Effector CD8-positive, alpha-beta T cell (primary cell): Measurements from ENCODE around the gene ZAR1L.
"Not testable (repeated sequence)": the region's sequence is repeated elsewhere in the genome, so short reads cannot be mapped to it uniquely, and the experiment has no call there.

Experiments
- DNase-seq: peaks from one replicate; lab custom pipeline; 2025; lab: John Stamatoyannopoulos, UW
- total RNA-seq, 4 experiments: gene quantifications; one replicate each; lab custom pipeline; 2026; lab: John Stamatoyannopoulos, UW

Gene ZAR1L, protein sequence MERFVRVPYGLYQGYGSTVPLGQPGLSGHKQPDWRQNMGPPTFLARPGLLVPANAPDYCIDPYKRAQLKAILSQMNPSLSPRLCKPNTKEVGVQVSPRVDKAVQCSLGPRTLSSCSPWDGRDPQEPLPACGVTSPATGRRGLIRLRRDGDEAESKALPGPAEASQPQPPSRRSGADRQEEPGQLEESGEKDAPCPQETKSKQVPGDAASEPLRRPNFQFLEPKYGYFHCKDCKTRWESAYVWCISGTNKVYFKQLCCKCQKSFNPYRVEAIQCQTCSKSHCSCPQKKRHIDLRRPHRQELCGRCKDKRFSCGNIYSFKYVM
- 0 to 0.62 (median 0.10) reads per million in 4 experiments for total RNA-seq

DNA sequence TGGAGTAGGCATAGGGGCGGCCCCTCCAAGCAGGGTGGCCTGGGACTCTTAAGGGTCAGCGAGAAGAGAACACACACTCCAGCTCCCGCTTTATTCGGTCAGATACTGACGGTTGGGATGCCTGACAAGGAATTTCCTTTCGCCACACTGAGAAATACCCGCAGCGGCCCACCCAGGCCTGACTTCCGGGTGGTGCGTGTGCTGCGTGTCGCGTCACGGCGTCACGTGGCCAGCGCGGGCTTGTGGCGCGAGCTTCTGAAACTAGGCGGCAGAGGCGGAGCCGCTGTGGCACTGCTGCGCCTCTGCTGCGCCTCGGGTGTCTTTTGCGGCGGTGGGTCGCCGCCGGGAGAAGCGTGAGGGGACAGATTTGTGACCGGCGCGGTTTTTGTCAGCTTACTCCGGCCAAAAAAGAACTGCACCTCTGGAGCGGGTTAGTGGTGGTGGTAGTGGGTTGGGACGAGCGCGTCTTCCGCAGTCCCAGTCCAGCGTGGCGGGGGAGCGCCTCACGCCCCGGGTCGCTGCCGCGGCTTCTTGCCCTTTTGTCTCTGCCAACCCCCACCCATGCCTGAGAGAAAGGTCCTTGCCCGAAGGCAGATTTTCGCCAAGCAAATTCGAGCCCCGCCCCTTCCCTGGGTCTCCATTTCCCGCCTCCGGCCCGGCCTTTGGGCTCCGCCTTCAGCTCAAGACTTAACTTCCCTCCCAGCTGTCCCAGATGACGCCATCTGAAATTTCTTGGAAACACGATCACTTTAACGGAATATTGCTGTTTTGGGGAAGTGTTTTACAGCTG lies at the start of gene ZAR1L, which contains the start of gene BRCA2:
ZAR1L (minus strand) TSS at position 126 of the 790 bp plus-strand sequence. CDS start 3,438 bp downstream, outside the sequence.
BRCA2 (plus strand) TSS at position 271 of the 790 bp plus-strand sequence. CDS start 953 bp downstream, outside the sequence.
- peak; percentile 76 for DNase-seq

DNA sequence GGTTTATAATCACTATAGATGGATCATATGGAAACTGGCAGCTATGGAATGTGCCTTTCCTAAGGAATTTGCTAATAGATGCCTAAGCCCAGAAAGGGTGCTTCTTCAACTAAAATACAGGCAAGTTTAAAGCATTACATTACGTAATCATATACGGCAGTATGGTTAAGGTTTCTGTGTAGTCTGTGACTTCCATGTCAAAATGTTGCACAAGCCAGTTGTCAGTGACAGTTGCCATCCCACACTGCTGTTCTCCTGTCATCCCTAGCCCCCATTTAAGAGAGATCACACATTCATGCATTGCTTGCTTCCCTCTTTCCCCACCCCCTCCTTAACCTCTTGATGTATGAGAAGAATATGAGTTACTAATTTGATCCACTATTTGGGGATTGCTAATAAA lies 47.4 kb upstream of the ZAR1L start:
- no peak for DNase-seq

DNA sequence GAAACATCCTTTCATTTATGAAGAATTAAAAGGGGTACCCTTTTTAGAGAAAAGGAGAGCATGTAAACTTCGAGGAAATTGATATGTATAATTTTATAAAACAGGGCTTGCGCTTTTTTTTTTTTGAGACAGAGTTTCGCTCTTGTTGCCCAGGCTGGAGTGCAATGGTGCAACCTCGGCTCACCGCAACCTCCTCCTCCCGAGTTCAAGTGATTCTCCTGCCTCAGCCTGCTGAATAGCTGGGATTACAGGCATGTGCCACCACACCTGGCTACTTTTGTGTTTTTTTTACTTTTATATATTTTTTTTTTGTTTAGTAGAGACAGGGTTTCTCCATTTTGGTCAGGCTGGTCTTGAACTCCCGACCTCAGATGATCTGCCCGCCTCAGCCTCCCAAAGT lies 40.8 kb upstream of the ZAR1L start:
- DNase-seq = not testable (repeated sequence)

DNA sequence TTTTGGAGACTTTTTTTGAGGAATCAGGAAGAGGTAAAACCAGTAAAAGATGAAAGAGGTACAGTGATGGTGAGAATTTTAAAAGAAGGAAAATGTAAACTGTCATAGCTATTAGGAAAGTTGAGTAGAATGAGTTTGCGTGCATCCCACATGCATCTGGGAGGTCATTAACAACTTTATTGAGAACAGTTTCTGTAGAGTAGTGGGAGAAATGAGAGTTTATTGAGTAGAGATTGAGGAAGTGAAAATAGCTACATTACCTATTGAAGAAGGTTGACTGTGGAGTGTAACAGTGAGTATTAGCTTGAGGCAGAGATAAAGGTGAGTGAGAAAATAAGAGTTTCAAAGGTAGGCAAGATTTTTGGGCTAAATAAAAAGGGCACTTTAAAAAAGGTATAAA lies 38.9 kb upstream of the ZAR1L start:
- no peak for DNase-seq

DNA sequence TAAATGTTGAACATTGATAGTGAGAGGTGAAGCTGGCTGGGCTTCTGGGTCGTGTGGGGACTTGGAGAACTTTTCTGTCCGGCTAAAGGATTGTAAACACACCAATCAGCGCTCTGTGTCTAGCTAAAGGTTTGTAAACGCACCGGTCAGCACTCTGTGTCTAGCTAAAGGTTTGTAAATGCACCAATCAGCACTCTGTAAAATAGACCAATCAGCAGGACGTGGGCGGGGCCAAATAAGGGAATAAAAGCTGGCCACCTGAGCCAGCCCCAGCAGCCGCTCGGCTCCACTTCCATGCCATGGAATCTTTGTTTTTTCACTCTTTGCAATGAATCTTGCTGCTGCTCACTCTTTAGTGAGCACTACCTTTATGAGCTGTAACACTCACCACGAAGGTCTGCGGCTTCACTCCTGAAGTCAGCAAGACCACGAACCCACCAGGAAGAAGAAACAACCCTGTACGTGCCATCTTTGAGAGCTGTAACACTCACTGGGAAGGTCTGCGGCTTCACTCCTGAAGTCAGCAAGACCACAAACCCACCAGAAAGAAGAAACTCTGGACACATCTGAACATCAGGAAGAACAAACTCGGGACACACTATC lies 35.8 kb upstream of the ZAR1L start:
- not testable (repeated sequence) for DNase-seq

DNA sequence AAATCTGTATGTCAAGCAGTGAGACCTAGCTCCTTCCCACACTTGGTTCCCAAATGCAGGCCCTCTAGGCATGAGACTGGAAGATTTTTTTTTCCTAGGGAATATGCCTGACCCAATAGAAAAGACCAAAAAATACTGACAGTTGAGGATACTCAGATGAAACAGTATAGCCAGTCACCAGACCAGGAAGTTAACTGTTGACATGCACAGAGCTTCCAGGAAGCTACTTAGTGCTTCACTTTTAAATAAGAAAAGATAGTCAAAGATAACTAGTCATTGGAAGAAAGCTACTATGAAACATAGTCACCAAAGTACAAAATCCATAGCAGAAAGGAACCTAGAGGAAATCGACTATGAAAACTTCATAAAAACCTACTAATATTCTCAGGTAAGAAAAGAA lies 32.5 kb upstream of the ZAR1L start:
- no peak for DNase-seq

DNA sequence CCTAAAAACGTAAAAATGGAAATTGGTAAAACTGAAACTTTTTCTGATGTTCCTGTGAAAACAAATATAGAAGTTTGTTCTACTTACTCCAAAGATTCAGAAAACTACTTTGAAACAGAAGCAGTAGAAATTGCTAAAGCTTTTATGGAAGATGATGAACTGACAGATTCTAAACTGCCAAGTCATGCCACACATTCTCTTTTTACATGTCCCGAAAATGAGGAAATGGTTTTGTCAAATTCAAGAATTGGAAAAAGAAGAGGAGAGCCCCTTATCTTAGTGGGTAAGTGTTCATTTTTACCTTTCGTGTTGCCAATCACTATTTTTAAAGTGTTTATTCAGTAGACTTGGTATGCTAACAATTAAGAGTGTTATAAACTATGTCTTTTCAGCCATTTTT lies 25.8 kb upstream of the ZAR1L start:
- DNase-seq = no peak

DNA sequence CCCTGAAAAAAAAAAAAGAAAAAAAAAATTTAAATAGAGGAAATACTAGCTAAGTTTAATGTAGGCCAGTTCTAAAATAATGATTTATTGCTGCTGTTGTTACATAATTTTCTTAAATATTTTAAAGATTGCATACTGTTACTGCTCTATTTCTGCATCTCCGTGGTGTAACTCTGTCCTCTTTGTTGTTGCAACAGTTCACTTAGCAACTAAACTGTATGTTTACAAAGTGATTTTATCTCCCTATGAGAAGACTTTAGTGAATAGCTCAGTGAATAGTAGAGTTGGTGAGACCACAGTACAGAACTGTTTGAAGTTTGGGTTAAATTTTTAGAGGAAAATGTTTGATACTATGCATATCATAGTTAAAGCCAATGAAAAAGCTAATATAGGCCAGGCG lies 19.5 kb upstream of the ZAR1L start:
- DNase-seq = no peak

DNA sequence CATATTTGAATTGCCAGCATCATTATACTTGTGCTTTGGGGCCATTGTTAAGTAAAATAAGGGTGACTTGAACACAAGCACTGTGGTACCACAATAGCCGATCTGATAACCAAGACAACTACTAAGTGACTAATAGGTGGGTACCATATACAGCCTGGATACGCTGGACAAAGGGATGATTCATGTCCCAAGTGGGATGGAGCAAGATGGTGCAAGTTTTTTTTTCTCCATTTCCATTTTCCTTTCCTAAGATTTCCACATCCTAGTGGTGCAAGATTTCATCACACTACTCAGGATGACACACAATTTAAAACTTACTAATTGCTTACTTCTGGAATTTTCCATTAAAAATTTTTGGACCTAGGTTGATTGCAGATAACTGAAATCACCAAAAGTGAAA lies 15.3 kb upstream of the ZAR1L start:
- no peak for DNase-seq

DNA sequence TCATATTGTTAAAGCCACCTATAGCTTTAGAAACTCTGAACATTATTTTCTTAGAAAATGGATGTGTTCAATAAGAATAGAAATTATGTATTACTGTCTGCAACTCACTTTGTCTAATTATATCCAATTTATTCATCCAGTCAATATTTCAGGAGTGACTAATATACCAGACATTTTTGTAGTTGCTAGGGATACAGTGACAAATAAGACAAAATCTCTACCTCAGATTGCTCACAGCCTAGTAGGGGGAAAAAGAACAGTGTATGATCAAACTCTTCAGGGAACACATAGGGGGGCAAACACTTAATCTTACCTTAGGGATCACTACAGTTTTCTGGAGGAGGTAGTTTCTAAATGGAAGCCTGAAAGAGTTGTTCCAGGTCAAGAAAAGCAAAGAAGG lies 8.7 kb upstream of the ZAR1L start:
- no peak for DNase-seq

DNA sequence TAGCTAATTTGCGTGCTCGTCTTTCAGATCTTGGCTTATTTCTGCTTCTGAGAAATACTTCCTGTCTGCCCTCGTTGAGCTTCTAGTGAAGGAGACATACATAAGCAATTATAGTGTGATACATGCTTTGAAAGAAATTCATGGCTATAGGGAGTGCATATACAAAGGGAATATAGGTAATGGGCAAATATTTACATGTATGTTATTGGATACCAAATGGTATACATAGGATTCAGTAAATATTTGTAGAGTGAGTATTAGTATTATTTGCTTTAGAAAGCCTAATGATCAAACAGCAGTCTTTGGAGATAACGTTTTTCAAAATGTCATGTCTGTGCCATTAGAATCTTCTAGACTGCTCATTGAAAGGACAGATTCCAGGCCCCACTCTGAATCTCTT lies 5.4 kb upstream of the ZAR1L start:
- DNase-seq = no peak

DNA sequence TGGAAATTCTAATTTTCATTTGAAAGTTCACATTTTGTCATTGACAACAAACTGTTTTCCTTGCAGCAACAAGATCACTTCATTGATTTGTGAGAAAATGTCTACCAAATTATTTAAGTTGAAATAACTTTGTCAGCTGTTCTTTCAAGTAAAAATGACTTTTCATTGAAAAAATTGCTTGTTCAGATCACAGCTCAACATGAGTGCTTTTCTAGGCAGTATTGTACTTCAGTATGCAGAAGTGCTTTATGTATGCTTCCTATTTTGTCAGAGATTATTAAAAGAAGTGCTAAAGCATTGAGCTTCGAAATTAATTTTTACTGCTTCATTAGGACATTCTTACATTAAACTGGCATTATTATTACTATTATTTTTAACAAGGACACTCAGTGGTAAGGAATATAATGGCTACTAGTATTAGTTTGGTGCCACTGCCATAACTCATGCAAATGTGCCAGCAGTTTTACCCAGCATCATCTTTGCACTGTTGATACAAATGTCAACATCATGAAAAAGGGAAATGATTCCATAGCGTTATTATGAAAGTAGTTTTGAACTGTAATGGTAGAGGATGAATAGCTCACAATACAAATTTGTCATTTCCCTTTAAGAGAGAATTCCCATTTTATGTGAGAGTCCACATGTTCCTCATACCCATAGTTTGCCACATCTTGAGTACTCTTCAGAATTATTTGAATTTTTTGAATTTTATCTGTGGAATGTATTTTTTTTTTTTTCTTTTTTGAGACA lies 2.7 kb upstream of the ZAR1L start:
- no peak for DNase-seq

DNA sequence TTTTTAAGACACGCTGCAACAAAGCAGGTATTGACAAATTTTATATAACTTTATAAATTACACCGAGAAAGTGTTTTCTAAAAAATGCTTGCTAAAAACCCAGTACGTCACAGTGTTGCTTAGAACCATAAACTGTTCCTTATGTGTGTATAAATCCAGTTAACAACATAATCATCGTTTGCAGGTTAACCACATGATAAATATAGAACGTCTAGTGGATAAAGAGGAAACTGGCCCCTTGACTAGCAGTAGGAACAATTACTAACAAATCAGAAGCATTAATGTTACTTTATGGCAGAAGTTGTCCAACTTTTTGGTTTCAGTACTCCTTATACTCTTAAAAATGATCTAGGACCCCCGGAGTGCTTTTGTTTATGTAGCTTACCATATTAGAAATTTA lies 1.3 kb upstream of the ZAR1L start:
- no peak for DNase-seq

DNA sequence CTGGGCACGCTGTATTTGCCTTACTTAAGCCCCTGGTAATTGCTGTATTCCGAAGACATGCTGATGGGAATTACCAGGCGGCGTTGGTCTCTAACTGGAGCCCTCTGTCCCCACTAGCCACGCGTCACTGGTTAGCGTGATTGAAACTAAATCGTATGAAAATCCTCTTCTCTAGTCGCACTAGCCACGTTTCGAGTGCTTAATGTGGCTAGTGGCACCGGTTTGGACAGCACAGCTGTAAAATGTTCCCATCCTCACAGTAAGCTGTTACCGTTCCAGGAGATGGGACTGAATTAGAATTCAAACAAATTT lies 821 bp upstream of the ZAR1L start:
- DNase-seq = no peak

DNA sequence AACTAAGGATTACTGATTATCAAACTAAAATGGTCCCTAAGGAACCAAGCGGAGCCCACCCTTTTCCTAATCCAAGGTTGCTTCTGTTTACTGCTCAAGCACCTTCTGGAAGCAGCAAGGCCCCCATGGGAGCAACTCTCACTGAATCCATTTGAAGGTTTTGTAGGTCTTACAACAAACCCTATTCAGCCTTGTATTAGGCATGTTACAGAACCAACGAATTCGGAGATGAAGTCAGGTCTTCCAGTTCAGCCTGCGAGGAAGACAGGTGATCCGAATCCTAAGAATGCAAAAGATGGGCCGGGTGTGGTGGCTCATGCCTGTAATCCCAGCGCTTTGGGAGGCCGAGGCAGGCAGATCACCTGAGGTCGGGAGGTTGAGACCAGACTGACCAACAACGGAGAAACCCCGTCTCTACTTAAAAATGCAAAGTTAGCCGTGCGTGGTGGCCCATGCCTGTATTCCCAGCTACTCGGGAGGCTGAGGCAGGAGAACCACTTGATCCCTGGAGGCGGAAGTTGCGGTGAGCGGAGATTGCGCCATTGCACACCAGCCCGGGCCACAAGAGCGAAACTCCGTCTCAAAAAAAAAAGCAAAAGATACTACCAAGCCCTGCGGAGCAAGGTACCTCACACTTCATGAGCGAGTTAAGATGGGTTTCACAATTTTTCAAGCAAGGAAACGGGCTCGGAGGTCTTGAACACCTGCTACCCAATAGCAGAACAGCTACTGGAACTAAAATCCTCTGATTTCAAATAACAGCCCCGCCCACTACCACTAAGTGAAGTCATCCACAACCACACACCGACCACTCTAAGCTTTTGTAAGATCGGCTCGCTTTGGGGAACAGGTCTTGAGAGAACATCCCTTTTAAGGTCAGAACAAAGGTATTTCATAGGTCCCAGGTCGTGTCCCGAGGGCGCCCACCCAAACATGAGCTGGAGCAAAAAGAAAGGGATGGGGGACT lies 609 bp downstream of the ZAR1L start:
- peak; percentile 45 for DNase-seq

DNA sequence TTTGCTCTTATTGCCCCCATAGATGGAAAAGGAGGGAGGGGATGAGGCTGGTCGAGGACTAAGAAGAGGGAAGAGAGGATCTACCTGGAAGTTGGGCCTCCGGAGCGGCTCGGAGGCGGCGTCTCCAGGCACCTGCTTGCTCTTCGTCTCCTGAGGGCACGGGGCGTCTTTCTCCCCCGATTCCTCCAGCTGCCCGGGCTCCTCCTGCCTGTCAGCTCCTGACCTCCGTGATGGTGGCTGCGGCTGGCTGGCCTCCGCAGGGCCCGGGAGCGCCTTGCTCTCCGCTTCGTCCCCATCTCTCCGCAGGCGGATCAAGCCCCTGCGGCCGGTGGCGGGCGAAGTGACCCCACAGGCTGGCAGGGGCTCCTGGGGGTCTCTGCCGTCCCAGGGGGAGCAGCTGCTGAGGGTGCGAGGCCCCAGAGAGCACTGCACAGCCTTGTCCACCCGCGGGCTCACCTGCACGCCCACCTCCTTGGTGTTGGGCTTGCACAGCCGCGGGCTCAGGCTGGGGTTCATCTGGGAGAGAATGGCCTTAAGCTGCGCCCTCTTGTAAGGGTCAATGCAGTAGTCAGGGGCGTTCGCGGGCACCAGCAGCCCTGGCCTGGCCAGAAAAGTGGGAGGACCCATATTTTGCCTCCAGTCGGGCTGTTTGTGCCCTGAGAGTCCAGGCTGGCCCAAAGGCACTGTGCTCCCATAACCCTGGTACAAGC lies 3.8 kb downstream of the ZAR1L start:
- DNase-seq = no peak

DNA sequence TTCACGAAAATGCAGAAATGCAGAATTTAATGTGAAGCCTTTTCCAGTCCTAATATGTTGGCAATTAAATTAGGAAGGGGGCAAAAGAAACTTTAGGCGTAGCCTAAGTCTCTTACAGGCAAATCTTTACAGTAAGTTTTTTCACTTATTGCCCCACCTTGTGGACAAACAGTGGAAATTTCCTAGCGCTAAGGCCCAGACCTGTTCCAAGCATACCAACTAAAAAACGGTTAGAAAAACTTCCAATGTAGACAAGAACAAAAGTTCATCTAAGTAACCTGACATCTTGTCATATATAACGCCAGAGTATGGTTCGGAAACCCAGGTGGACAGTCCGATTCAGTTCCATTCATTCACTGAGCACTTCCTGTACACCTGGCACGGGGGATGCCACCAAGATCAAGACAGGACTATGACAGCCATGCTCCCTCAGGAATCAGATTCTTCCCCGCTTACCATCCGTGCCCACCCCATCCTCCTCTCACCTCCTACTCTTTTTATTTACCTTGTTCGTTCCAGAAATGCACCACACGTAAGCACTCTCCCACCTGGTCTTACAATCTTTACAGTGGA lies 4.9 kb downstream of the ZAR1L start:
- no peak for DNase-seq

DNA sequence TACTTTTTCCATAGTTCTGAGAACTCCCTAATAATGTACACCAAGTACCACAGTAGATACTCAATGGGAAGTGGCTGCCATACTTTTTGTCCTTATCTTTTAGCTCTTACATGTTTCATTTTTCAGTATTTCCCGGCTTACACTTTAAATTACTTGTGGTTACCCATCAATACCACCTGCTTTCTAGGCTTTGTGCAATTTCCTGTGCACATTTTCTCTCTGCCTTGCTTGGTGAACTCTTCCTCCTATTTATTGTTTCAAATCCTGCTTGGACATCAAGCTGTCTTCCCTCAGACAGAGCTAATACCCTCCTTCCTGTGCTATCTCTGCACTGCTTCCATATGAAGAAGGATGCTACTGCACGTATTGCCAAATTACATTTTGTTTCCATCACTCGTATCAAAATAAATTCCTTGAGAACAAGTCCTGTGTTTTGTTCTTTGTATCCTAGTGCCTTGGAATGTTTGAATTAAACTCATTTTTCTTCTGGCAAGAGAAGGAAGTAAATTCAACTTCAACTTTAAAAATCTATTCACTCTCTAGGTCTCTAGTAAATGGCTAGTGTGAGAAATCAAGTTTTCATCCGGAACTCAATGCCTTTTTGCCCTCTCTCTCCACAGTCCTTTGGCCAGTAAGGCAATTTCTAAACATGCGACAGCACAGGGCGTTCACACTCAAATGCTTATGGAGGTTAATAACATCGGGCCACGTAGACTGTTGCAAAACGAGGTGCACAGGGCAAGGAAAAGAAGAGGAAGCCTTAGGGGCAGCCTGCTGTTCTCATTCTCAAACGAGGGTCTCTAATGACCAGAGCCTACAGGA lies 5.6 kb downstream of the ZAR1L start:
- no peak for DNase-seq

DNA sequence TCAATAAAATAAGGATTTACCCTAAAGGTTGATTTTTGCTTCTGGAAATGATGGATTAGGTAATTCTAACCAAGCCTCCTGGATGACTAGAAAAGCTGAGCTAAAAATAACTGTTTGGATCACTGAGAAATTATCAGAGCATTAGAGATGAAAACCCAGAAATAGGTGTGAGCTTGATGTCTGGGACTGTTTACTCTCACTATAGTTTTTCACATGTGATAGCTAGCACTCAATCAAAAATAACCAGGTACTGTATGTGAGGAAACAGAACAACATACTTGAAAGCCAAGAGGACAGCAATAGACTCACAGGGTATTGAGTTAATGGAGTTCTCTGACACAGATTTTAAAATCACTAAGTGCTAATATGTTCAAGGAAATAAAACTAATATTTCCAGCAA lies 9.5 kb downstream of the ZAR1L start:
- no peak for DNase-seq
